Chondrocyte (in vitro differentiated cells): Measurements from ENCODE around the gene KHNYN. TPM values are rescaled to one million over a fixed set of nuclear protein-coding genes. Genes with fewer than 3 reads are reported as not detected.

Experiments
- DNase-seq: peaks from one replicate; pipeline ENCODE4 v3.0.0; 2021; ENCODE audit warnings: mixed read lengths, low spot score
- H3K27ac Mint-ChIP-seq: one replicate; pipeline ENCODE4 v1.8.0; 2021; ENCODE audit warnings: mild to moderate bottlenecking, moderate library complexity, mixed read lengths; ENCODE audit not compliant: unreplicated experiment
- H3K27me3 Mint-ChIP-seq: 2 replicates; pipeline ENCODE4 v1.8.0; 2021; ENCODE audit warnings: low read depth, mixed read lengths
- H3K36me3 Mint-ChIP-seq: 2 replicates; pipeline ENCODE4 v1.8.0; 2021; ENCODE audit warnings: low read depth, mixed read lengths
- H3K4me1 Mint-ChIP-seq: 2 replicates; pipeline ENCODE4 v1.8.0; 2021; ENCODE audit warnings: low read depth, mild to moderate bottlenecking, mixed read lengths
- H3K4me3 Mint-ChIP-seq: one replicate; pipeline ENCODE4 v1.8.0; 2021; ENCODE audit warnings: mild to moderate bottlenecking, moderate library complexity, mixed read lengths; ENCODE audit not compliant: unreplicated experiment
- H3K9me3 Mint-ChIP-seq: 2 replicates; pipeline ENCODE4 v1.8.0; 2021; ENCODE audit warnings: low read depth, mixed read lengths
- total RNA-seq: library from RNA; stranded (reverse); gene quantifications from 3 replicates; pipeline ENCODE4 v1.2.1, GENCODE V29; 2021
- TF ChIP-seq, protein P1 (sequence below): fragments of 200-600 bp; sonication (generic); IDR thresholded peaks from 2 replicates; pipeline ENCODE4 v1.5.0; 2021; ENCODE audit warnings: antibody characterized with exemption, mild to moderate bottlenecking, moderate library complexity

Gene KHNYN
- total RNA-seq, 1 donor from 2014 or later: 53.8 TPM

DNA sequence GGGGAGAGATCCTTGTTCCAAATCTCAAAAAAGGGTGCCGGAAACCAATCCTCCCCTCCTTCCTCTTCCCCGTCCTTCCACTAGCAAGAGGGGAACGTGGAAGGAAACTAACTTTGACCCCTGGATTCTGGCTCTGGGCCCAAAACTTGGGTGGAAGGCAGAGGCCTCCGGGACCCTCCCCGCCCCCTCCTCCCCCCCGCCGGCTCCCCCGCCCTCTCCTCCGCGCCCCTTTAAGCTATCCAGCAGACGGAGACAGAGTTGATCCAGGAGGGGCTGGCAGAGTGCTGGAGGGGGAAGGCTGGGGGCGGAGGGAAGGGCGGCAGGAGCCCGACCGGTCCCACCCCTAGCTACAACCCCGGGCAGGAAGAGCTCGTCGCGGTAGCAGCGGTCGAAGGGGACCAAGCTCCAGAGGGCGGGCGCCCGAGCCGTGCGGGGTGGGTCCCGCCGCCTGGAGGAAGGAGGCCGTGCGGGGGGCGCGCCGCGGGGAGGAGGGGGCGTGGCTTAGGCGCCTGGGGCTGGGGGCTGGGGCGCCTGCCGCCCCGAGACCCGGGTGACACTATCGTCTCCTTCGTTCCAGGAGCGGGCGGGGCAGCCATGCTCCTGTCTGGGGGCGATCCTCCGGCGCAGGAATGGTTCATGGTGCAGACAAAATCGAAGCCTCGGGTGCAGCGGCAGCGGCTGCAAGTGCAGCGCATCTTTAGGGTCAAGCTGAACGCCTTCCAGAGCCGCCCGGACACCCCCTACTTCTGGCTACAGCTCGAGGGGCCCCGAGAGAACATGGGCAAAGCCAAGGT lies 30.9 kb upstream of the KHNYN start, which contains the start of gene NYNRIN:
TSS of gene NYNRIN (plus strand) at position 351 of the 794 bp plus-strand sequence. CDS start at position 595, 244 bp downstream.
- Mint-ChIP-seq H3K36me3 (no peaks in the 10 kb centered on the region), H3K27me3 (no peaks in the 10 kb centered on the region), H3K4me1 (peaks cover 72% of the 10 kb centered on the region), H3K9me3 (no peaks in the 10 kb centered on the region), H3K4me3 (peak within 1 kb of the TSS; percentile 88), H3K27ac (peak within 1 kb of the TSS; percentile 43)
- no peak for DNase-seq
- TF ChIP-seq, protein P1, sequence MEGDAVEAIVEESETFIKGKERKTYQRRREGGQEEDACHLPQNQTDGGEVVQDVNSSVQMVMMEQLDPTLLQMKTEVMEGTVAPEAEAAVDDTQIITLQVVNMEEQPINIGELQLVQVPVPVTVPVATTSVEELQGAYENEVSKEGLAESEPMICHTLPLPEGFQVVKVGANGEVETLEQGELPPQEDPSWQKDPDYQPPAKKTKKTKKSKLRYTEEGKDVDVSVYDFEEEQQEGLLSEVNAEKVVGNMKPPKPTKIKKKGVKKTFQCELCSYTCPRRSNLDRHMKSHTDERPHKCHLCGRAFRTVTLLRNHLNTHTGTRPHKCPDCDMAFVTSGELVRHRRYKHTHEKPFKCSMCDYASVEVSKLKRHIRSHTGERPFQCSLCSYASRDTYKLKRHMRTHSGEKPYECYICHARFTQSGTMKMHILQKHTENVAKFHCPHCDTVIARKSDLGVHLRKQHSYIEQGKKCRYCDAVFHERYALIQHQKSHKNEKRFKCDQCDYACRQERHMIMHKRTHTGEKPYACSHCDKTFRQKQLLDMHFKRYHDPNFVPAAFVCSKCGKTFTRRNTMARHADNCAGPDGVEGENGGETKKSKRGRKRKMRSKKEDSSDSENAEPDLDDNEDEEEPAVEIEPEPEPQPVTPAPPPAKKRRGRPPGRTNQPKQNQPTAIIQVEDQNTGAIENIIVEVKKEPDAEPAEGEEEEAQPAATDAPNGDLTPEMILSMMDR: no peak

- DNase-seq: no peak
- Mint-ChIP-seq H3K36me3 (no peaks in the 10 kb centered on the region), H3K4me3 (peak overlapping the region; percentile 88), H3K27ac (peak overlapping the region; percentile 43), H3K9me3 (no peaks in the 10 kb centered on the region), H3K27me3 (no peaks in the 10 kb centered on the region), H3K4me1 (peaks cover 76% of the 10 kb centered on the region)
- TF ChIP-seq, protein P1: no peak
Measured at GRCh38 chr14:24399447-24399822, 30.3 kb upstream of the KHNYN start.

- Mint-ChIP-seq H3K36me3 (no peaks in the 10 kb centered on the region), H3K4me3 (peak overlapping the region; percentile 88), H3K4me1 (peaks cover 76% of the 10 kb centered on the region), H3K9me3 (no peaks in the 10 kb centered on the region), H3K27me3 (no peaks in the 10 kb centered on the region), H3K27ac (no peak overlapping the region)
- no peak for DNase-seq
- TF ChIP-seq, protein P1: no peak
Measured at GRCh38 chr14:24399999-24400718, 29.6 kb upstream of the KHNYN start.

- no peak overlapping the region for H3K27ac Mint-ChIP-seq
Measured at GRCh38 chr14:24401810-24402702, 27.7 kb upstream of the KHNYN start.

More at GRCh38 chr14:24401810-24402702, 27.7 kb upstream of the KHNYN start:
- H3K36me3 Mint-ChIP-seq: peaks cover 6% of the 10 kb centered on the region
- DNase-seq: no peak
- H3K4me1 Mint-ChIP-seq: peaks cover 63% of the 10 kb centered on the region
- no peaks in the 10 kb centered on the region for H3K9me3 Mint-ChIP-seq
- TF ChIP-seq, protein P1: no peak
- H3K27me3 Mint-ChIP-seq: no peaks in the 10 kb centered on the region
- no peak overlapping the region for H3K4me3 Mint-ChIP-seq
